IMR-90 (cell line): ENCODE results near the gene CHL1.

Experiments used
- CHD1 ChIP-seq: IDR thresholded peaks from 2 replicates; pipeline ENCODE4 v1.6.1; 2012; ENCODE audit warnings: low read depth, low read length, improper control_type of control experiment
- POLR2A ChIP-seq: IDR thresholded peaks from 2 replicates; pipeline ENCODE4 v1.6.1; 2012; ENCODE audit warnings: mild to moderate bottlenecking, low read depth, low read length
- SMC3 ChIP-seq: fragments of 150-350 bp; IDR thresholded peaks from 2 replicates; pipeline ENCODE4 v1.6.1; 2016; ENCODE audit warnings: low read depth, mild to moderate bottlenecking, antibody characterized with exemption, low read length, moderate library complexity
- TF ChIP-seq, protein P1 (sequence below): conservative IDR thresholded peaks from 2 replicates; pipeline ENCODE4 v1.5.1; 2012; ENCODE audit warnings: mild to moderate bottlenecking, low read depth, low read length, improper control_type of control experiment

- TF ChIP-seq POLR2A, result no peak
- TF ChIP-seq SMC3, result no peak
- TF ChIP-seq, protein P1, sequence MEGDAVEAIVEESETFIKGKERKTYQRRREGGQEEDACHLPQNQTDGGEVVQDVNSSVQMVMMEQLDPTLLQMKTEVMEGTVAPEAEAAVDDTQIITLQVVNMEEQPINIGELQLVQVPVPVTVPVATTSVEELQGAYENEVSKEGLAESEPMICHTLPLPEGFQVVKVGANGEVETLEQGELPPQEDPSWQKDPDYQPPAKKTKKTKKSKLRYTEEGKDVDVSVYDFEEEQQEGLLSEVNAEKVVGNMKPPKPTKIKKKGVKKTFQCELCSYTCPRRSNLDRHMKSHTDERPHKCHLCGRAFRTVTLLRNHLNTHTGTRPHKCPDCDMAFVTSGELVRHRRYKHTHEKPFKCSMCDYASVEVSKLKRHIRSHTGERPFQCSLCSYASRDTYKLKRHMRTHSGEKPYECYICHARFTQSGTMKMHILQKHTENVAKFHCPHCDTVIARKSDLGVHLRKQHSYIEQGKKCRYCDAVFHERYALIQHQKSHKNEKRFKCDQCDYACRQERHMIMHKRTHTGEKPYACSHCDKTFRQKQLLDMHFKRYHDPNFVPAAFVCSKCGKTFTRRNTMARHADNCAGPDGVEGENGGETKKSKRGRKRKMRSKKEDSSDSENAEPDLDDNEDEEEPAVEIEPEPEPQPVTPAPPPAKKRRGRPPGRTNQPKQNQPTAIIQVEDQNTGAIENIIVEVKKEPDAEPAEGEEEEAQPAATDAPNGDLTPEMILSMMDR, result no peak
- TF ChIP-seq CHD1, result no peak
Observed at GRCh38 chr3:331881-332280, 135.3 kb downstream of the CHL1 start.
